GM18526 (cell line): ENCODE results near the gene MYPOP.

ENCODE experiments used
- POLR2A ChIP-seq: IDR thresholded peaks from 3 replicates; pipeline ENCODE4 v1.6.1; 2011; ENCODE audit not compliant: insufficient read length; ENCODE audit errors: extremely low read depth

Gene MYPOP

DNA sequence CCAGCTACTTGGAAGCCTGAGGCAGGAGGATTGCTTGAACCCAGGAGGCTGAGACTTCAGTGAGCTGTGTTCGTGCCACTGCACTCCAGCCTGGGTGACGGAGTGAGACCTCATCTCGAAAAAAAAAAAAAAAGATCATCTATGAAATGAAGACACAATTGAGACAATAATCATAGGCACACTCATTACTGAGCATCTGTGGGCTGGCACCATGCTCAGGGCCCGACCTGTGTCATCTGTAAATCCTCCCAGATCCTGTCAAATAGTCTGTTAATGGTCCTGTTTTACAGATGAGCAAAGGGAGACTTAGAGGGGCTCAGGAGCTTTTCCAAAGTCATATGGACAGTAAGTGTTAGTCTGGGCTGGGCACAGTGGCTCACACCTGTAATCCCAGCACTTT is 16.3 kb upstream of the MYPOP start:
- no peak for TF ChIP-seq POLR2A

DNA sequence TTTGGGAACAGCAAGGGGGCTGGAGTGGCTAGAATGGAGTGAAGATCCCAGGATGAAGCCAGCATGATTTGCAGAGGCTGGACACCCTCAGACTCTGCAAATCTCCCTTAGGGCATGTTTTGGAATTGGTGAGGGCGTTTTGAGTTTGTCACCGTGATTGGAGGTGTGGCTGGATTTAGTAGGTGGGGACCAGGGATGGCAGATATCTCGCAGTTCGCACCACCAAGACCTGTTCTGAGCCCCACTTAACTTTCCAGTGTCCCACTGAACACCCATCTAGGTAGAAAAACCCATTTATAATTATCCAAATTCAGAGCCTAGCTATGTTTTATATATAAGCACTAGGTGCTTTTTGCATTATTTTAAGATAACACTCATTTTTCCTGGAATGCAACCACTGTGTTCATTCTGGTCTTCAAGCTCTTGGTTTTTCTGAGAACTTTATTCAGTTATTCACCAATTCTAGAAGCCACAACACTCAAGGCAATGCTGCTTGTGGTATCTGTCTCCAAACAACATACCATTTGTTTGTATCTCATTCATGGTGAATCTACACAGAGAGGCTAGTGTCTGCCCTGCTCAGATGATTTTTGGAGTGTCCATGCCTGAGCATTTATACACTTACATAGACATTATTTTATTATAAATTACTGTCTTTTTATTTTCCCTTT is 15.1 kb upstream of the MYPOP start:
- no peak for TF ChIP-seq POLR2A

DNA sequence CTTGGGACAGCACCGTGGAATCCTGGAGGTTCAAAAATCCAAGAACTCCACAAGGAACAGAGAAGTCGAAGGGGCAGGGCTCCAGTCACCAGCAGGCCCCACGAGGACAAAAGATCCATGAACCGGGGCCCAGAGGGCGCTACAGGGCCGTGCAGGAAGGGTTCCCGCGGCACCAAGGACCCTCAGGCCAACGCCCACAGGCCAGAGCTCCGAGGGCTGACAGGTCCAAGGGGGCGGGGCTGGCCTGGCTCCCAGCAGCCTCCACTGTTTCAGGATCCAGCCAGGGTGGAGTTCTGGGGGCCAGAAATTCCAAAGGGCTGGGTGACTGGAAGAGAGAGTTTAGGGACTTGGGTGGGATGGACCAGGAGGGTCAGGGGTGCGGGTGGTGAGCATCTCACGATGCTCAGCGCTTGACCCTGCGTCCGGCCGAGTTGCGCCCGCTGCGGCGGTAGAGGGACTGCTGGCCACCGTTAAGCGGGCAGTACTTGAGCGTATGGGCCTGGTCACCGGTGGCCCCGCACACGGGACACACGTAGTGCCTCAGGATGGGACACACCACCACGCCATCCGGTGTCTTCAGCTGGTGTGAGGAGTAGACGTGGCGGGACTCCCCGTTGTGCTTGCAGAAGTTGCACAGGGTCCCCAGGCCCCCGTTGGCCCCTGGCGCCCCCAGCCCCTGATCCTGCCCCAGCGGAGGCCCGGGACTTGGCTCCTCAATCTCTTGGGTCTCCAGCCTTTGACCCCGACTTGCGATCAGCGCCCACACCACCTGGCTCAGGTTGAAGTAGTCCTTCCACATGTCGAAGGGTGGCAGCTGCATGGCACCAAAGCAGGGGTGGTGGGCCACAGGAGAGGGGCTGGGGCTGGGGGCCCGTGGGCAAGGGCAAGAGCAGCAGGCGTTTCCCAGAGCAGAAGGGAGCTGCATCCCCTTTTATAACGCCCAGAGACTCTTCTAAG is 11.7 kb upstream of the MYPOP start, which contains the start of gene NANOS2:
NANOS2 (minus strand) TSS at position 905 of the 957 bp plus-strand sequence; CDS start at position 820, 85 bp downstream.
- TF ChIP-seq POLR2A = no peak

GRCh38 chr19:45911291-45911690 is 8.9 kb upstream of the MYPOP start:
- no peak for TF ChIP-seq POLR2A

GRCh38 chr19:45908956-45909355 is 6.5 kb upstream of the MYPOP start:
- no peak for TF ChIP-seq POLR2A

- TF ChIP-seq POLR2A = no peak
Measured at GRCh38 chr19:45906221-45906620, 3.8 kb upstream of the MYPOP start.

- TF ChIP-seq POLR2A = no peak
Measured at GRCh38 chr19:45905011-45905410, 2.6 kb upstream of the MYPOP start.

DNA sequence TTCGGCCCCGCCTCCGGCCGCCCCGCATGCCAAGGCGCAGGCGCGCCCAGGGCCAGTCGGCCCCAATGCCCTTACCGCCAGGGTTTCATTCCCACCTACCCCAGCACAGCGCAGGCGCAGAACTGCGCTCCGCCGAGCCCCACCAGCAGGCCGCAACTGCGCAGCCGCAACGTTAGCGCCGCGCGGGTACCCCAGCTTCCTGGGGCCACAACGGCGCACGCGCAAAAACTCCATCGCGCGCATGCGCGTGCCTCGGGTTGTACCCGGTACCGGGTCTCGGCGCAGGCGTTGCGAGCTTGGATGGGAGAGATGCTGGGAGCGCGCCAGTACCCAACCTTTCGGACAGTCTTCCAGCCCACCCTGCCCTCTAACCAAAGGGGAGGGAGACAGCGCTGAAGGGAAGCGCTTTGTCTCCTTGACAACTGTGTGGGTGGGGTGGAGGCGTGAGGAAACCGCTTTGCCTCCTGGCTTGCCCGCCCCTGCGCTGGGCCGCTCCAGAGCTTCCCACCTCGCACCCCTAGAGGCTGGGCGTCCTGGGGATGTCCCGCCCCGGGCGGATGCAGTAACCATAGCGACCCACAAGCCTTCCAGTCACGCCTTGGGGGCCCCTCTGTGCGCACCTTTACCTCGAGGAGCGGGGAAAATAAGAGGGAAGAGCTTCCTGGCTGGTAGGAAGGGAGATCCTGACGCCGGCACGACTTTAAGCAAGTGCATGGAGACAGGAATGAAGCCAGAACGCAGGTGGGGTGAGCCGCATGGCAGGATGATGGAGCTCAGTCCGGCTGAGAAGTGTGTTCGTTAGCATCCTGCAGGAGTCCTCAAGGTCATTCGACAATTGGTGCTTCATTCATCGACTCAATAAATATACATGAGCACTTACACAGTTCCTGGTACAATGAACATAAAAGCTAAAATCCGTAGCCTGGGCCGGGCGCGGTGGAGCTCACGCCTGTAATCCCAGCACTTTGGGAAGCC is 525 bp upstream of the MYPOP start:
- TF ChIP-seq POLR2A = peak; percentile 80

DNA sequence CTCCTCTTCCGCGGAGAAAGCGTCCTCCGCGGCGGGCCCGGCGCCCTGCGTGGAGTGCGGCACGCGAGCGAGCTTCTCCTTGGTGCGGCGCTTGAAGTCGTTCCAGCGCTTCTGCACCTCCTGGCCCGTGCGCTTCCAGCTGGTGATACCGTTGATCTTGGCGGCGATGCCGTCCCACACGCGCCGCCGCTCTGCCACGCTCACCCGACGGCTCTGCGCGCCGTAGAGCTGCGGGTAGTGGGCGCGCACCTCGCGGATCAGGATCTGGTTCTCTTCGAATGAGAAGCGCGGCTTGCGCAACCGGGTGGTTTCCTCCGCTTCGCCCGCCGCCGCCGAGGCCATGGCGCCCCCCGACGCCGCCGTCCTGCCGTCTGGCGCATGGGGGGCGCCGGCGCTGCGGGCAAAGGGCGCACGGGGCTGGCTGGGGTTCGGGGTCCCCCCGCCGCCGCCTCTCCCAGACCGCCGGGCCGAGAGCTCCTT is 941 bp downstream of the MYPOP start:
- no peak for TF ChIP-seq POLR2A

DNA sequence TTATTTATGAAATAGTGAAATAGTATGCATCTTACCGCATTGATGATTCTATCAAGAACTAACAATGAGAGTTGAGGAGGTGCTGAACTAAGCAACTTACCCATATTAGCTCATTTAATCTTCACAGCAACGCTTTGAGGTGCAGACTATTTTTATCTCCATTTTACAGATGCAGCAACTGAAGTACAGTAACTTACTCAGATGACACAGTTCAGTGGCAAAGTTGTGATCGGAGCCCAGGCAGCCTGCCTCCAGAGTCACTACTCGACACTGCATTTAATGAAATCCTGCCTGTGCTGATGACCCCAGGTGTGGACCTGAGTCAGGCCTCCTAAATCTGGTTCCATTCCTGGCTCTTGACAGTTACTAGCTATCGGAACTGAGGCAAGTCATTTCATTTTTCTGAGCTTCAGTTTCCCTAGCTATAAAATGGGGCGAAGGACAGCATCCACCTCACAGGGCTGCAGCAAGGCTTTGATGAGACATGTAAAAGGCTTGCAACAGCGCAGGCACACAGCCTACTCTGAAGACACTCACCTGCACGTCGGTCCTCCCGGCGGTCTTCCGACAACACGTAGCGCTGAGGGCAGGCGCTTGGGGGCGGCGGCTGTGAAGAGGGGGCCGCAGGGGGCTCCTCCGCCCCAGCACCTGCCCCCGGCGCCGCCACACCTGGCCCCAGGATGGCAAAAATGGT is 1.5 kb downstream of the MYPOP start:
- no peak for TF ChIP-seq POLR2A

- no peak for TF ChIP-seq POLR2A
Measured at GRCh38 chr19:45899919-45900589, 2.4 kb downstream of the MYPOP start.

DNA sequence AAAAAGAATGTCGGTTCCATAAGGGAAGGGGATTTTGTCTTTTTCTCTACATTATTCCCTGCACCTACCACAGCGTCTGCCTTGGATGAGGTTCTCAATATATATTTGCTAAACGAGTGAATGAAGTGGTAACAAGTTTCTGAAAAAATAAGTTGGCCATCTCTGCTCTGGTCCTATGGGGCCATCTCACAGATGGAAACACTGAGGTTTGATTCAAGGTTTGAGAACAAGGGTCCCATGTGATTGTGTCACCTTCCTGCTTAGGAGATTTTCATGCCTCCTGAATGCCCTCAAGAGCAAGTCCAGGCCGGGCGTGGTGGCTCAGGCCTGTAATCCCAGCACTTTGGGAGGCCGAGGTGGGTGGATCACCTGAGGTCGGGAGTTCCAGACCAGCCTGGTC is 3.2 kb downstream of the MYPOP start:
- TF ChIP-seq POLR2A = no peak

GRCh38 chr19:45897261-45897812 is 5.1 kb downstream of the MYPOP start:
- no peak for TF ChIP-seq POLR2A
